GM21526 (cell line): ENCODE data around the gene ADAM19.

ENCODE experiments used
- ATAC-seq: cut with Tn5 transposase; IDR thresholded peaks from one replicate; pipeline ENCODE4 v1.9.1; 2021; ENCODE audit warnings: moderate library complexity; ENCODE audit not compliant: unreplicated experiment, low FRiP score

The ADAM19 gene, protein sequence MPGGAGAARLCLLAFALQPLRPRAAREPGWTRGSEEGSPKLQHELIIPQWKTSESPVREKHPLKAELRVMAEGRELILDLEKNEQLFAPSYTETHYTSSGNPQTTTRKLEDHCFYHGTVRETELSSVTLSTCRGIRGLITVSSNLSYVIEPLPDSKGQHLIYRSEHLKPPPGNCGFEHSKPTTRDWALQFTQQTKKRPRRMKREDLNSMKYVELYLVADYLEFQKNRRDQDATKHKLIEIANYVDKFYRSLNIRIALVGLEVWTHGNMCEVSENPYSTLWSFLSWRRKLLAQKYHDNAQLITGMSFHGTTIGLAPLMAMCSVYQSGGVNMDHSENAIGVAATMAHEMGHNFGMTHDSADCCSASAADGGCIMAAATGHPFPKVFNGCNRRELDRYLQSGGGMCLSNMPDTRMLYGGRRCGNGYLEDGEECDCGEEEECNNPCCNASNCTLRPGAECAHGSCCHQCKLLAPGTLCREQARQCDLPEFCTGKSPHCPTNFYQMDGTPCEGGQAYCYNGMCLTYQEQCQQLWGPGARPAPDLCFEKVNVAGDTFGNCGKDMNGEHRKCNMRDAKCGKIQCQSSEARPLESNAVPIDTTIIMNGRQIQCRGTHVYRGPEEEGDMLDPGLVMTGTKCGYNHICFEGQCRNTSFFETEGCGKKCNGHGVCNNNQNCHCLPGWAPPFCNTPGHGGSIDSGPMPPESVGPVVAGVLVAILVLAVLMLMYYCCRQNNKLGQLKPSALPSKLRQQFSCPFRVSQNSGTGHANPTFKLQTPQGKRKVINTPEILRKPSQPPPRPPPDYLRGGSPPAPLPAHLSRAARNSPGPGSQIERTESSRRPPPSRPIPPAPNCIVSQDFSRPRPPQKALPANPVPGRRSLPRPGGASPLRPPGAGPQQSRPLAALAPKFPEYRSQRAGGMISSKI

DNA sequence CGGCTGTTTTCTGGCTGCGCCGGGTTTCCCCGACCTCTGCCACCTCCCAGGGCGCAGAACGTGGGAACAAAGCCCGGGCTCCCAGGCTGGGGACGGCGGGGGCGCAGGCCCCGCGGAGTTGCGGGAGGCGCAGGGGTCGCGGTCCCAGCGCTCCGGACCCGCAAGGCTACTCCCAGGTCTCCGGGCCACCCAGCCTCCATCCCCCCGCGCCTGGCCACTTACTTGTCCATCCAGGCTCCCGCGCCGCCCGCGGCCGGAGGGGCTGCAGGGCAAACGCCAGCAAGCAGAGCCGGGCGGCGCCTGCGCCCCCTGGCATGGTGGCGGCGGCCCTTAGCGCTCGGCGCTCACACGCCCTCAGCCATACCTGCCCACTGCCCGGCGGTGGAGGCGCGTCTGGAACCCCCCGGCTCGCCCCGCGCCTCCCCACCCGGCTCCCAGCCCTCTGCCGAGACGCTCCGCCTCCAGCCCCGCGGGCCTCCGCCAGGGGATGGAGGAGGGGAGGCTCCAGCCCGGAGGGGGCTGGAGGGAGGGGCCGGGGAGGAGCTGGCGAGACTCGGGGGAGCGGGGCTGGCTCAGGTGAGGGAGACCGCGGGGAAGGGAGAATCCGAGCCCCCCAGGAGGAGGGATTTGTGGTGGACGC lies at the start of gene ADAM19:
ADAM19 (minus strand) TSS at position 395 of the 640 bp plus-strand sequence; CDS start at position 316, 79 bp downstream.
- ATAC-seq, result peak; percentile 38

DNA sequence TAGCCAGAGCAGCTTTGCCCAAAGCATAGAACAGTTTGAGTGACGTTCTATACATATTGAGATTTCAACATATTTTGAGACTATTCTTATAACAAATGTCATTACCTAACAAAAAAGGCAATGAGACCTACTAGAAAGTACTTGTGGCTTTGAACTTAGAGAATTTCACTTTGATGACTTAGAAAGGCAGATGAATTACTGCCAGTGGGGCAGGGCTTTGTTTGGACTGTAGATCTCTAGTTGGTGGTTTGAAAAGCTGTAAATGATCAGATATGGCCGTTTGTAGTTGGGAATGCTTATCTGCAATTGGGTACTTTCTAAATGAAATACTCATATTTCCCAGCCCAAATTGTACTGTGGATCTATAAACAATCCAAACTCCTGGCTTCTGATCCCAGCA lies 48.6 kb upstream of the ADAM19 start:
- ATAC-seq, result no peak

DNA sequence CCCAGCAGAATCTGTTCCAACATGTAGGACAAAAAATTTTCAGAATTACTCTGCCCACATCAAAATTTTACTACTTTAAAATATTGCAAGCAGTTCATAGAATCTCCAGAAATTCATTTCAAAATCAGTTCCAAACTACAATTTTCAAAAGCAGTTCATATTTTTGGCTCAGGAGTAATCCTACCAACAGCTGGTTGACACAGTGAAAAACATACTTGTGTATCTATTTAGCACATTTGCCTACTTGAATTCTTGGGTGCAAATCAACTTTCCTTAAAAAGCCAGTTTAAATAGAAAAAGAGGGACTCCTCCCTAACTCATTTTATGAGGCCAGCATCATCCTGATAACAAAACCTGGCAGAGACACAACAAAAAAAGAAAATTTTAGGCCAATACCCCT lies 45.2 kb upstream of the ADAM19 start:
- ATAC-seq, result no peak

DNA sequence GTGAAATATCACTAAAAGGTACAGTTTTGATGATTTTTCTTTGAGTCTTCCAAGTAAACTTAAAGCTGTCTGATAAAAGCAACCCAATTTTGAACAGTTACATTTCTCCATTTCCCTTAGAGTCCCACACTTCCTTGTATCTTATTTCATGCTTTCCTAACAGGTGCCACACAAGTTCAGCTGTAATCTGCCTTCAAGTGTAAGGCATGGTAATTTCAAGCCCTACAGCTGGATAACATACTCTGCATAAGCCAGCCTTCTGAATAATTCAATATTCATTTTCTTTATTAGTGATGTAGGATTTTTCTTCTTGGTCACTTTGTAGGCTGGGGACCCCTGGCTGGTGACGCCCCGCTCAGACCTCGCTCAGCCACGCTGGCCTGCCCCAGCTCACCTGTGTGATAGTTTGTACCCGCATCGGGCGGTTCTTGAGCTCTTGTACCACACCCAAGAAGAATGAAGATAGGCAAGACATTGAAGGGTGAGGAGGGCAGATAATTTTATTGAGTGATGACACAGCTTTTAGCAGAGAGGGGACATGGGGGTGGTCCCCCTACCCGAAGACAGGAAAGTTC lies 42.7 kb upstream of the ADAM19 start:
- ATAC-seq, result no peak

DNA sequence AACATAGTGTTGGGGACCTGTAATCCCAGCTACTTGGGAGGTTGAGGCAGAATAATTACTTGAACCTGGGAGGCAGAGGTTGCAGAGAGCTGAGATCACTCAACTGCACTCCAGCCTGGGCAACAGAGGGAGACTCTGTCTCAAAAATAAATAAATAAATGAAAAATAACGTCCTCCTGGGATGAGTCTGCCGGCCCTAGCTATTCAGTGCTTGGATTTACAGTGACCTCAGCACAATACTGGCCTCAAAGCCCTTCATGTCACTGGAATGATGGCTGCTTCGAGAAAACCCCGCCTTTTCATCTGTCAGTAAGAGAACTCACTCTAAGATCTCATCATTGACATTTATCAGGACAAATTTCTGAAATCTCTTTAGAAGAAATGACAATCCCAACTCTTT lies 41.2 kb upstream of the ADAM19 start:
- ATAC-seq, result no peak

DNA sequence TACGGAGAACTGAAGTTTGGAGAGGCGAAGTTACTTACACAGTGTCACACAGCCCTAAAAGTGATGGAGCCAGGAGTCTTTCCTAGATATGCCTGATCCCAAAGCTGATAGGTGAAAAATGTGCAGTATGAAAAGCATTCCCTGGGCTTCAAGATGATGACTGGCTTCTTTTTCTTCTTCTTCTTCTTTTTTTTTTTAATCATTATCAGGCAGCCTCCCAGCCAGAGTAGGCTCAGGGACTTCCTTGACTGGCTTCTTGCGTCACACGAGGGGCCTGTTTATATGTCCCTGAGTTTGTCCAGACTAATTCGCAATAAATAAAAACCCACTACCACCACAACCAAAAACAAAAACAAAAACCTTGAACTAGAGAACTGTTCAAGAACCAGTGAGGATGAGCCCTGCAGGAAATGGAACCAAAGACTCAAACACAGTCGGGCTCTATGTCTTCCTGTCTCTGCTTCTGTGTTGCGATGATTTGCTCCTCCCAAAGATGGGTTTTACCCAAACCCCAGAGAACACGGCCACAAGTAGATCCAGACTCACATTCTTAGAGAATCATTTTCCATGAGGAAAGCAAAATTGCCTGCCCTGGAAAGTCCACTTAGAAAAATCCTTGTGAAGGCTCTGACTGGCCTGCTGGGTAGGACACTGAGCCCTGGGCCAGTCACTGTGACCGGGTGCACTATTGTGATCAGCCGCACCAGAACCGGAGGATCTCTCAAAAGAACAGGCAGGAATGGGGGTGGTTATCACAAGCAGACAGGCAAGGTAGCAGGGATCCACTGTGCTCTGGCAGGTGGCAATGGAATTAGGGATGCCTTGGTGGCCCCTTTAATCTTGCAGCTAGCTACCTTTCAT lies 38.0 kb upstream of the ADAM19 start:
- no peak for ATAC-seq

DNA sequence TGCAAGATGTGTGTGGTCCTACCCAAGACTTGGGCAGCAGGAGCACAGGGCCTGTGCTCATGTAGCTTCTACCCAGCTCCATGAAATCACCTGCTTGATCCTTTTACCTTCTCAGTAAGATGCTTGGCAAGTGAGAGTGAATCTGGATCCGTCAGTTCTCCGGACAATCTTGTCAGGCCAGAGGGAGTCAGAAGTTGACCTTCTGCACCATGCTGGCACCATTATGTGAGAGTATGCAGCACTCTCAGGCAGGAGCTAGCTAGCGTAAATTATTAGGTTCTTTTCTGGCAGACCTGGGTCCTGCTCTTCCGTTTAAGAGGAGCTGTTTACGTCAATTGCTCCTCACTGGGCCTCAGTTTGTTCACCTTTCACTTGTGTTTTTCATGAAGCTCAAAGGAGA lies 37.0 kb upstream of the ADAM19 start:
- no peak for ATAC-seq

DNA sequence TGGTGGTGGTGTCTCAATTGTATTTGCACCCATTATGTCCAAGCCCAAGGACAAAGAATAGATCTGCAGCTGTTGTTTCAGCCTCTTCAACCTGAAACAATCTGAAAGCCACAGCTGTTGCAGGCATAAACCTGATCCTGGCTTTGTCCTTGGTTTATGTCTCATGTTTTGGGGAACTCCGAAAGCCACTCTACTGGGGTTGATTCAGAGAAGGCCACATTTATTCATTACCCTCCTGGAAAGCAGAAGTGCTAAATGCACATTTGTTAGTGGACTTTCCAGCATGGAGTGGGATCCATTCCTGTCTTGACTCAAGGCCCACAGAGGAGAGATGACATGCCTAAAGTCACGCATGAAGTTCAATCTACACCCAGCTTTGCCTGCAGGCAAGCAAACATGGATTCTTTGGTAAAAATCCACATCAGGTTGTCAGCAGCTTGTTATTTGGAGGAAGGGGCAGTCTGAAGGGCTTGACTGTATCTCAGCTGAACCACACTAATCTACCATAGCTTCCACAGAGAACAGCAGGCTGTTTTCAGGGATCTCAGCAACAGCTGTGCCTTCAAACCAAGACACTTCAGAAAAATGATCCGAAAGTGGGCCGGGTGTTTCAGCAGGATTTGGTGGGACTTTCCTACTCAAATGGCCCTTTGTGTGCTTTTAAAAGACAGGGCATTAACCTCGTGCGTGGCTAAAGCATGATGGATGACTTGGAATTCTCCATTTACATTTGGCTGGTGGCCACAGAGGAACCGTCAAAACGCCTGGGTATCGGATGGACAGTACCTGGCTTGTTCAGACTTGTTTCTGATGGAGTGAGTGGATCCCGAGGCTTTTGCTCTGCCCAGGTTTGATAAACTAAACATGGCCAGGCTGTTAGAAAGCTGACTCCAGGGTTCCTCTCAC lies 36.2 kb upstream of the ADAM19 start:
- peak; percentile 44 for ATAC-seq

DNA sequence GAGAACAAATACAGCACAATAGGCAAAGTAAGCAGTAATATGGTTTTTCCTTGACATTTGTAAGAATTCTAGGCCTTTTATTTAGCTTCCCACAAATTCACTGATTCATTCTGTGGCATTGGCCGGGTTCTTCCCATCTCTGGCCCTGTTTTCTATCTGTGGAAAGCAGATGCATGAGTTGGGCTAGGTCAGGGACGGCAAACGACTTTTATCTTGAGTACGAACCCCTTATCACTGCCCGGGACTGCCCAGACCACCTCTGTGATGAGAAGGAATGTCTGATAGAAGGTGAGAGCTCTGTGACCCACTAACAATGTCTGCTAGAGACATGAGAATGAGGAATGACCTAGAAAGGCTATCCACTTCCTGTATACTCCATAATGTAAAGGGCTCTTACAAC lies 35.4 kb upstream of the ADAM19 start:
- no peak for ATAC-seq

DNA sequence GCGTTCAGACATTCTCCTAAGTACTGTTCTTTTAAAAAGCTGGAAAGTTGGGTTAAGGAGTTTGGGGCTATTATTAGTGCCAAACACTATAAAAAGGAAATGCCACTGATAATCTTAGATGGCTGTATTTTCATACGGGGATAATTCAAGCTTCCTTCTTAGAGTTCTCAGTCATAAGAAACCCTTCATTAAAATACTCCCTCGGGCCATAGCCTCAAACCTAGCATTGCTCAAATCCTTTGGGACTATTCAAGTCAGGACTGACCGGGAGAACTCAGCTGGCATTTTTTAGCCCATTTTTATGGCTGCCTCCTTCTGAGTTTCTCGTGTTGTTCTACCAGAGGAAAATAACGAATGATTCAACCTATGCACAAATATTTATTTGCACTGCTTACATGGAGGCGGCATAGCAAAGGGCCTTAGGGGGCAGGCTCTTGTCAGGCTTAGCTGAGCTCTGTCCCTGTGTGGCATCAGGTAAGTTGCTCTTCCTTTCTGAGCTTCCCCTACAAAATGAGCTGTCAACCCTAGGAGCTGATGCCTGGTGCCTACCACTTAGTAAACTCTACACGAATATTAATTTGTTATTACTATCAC lies 33.5 kb upstream of the ADAM19 start:
- ATAC-seq, result no peak

DNA sequence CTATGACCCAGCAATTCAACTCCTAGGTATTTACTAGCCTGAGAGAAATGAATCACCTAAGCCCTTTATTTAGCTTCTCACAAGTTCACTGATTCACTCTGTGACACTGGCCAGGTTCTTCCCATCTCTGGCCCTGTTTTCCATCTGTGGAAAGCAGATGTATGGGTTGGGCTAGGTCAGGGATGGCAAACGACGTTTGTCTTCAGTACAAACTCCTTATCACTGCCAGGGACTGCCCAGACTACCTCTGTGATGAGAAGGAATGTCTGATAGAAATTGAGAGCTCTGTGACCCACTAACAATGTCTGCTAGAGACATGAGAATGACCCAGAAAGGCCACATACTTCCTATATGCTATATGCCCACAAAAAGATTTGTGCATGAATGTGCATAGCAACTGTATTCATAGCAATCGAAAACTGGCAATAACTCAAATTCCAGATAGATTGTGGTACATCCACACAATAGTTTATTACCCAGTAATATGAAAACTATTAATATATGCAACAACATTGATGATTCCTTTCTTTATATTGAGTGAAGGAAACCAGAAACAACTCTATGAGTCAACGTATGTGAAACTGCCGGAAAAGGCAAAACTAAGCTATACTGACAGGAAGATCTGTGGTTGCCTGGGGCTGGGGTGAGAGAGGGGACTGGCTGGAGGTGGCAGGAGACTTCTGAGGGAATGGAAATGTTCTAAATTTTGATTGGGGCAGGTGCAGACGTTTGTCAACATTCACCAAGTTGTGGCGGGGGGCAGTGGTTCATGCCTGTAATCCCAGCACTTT lies 32.0 kb upstream of the ADAM19 start:
- ATAC-seq, result peak; percentile 43

DNA sequence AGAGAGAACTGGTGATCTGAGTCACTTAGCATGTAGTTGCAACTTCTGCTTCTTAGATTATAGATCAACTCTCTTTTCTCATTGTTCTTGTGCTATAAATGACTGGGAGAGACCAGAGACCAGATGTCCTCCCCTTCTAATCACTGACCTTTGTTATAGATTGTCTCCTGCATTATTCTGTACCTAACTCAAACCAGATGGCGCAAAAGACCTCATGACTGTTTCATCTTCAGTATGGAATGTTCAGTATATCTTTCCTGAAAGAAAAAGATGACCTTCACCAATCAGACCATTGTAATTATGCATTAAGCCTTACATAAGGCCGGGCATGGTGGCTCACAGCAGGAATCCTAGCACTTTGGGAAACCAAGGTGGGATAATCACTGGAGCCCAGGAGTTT lies 30.5 kb upstream of the ADAM19 start:
- ATAC-seq, result no peak

DNA sequence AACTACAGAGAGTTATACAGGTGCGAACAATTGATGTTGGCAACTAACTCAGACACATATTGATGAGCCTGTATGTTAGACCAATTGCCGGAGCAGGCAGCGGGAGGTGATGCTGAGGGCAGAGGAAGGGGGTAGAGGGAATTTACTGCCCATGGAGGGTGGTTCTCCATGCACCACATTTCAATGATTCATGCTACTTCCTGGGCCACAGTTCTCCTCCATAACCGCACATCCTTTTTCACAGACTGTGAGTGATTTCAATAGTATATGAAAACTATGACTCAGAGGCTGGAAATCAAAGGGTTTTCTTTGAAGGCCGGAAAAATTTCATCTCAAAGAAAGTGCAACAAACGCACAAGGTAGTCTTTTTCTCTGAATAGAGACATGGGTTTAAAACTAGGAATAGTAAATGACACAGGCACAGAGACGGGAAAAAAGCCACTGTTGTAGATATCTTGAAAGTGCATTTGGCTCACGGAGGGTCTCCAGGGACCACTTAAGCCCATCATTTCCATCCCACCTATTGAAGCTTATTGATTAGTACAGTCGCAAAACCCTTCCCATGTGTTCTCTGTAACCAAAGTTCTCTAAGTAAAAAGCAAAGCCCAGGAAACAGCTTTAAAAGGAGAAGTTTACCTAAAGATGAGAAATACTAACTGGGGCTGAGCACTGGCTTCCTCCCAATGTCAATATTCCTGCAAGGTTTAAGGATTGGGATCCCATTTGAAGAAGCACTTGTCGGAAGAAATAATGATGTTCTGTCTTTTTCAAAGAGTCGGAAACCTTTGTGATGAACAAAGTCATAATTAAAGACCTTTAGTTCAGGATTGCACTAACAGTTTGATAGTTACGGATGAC lies 28.0 kb upstream of the ADAM19 start:
- no peak for ATAC-seq

DNA sequence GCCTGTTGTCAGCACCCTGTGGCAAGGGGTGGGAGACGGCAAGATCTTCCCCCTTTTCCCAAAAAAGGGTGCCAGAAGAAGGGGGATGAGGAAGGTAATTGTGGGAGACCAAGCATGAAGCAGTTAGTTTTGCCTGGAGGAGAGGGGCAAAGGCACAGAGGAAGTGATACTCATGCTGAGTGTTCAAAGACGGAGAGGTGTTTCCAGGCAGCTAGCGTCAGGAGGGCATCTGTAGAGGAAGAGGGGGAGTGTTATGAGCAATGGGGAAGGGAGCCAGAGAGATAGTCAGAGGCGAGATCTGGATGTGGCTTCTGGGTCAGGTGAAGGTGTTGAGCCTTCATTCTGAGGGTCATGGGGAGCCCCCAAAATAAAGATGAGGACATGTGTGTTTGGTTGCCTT lies 26.9 kb upstream of the ADAM19 start:
- ATAC-seq, result peak; percentile 66

DNA sequence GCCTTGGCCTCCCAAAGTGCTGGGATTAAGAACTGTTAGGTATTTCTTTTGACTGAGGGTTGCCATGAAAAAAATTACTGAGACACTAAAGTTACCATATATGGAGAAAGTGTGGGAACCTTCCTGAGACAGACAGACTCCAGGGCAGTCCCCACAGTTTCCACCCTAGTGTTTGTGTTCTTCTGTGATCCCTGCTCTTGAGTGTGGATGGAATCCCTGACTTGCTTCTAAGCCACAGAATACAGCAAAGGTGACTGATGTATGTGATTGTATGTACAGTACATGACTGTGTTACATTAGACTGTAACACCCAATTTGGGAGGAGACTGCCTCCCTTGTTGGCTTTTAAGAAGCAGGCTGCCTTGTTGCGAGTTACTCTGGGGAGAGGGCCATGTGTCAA lies 24.7 kb upstream of the ADAM19 start:
- no peak for ATAC-seq

DNA sequence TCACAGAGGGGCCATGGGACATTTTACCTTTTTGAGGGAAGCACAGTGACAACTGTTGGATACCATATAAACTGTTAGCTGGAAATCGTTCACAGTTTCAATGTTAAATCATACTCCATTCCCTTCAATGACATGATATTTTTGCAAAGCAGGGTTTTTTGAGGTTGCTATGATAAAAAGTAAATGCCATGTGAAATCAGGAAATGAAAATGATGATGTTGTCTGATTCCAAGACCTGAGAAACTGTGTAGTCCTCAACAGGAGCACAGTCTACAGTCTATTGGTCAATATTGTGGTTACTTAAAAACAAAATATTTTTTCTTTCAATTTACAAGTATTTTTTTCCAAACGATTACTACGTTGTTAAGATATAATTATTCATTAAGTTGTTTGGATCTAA lies 24.0 kb upstream of the ADAM19 start:
- ATAC-seq, result no peak
